Measurements from ENCODE around the gene MPEG1.

The MPEG1 gene

GRCh38 chr11:59191095-59191494 is 21.6 kb downstream of the MPEG1 start:
- no peak overlapping the region for H3K27ac ChIP-seq
- TF ChIP-seq CTCF (IDR thresholded peaks at IDR 0.05) = no peak
- no peak overlapping the region for H3K4me3 ChIP-seq
- DNase-seq (ENCODE audit: low spot score) = no peak

DNA sequence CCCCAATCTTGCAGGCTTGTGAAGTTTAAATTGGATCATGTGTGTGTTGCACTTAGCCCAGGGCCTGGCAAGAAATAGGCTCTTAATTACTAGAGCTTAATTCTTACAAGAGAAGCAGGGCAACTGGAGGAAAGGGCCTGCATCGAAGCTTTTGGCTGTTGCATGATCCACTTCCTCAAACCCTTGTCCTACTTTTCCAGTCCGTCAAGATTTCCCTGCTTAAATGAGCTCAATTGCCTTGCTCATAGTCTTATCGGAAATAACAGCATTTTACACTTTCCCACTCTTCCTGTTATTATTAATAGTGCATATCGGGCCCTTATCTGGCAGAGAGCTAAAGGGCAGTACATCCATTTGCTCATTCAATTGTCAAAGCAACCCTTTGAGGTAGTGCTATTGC is 22.7 kb downstream of the MPEG1 start:
- no peak for TF ChIP-seq CTCF (IDR thresholded peaks at IDR 0.05)
- peak overlapping the region in 1 of 2 donors; percentile 34 for H3K27ac ChIP-seq
- no peak for DNase-seq (ENCODE audit: low spot score)
- H3K4me3 ChIP-seq = no peak overlapping the region

DNA sequence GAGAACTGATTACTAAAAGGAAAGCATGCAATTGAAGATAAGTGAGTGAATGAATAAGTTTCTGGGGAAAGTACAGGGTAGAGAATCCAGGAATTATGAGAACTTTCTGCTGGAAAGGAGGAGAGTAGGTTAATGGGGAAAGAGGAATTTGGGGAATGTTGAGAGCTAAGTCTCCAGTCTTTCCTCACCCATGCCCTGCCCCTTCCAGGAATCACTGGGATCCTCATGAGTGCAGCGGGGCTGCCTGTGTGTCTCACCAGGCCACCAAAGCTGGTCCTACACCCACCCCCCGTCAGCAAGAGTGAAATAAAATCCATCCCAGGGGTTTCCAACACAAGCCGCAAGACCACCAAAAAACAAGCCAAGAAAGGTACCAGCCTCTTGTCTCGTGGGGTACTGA is 23.8 kb downstream of the MPEG1 start:
- no peak for DNase-seq (ENCODE audit: low spot score)
- H3K27ac ChIP-seq = no peak overlapping the region
- H3K4me3 ChIP-seq = no peak overlapping the region
- TF ChIP-seq CTCF (IDR thresholded peaks at IDR 0.05) = no peak

DNA sequence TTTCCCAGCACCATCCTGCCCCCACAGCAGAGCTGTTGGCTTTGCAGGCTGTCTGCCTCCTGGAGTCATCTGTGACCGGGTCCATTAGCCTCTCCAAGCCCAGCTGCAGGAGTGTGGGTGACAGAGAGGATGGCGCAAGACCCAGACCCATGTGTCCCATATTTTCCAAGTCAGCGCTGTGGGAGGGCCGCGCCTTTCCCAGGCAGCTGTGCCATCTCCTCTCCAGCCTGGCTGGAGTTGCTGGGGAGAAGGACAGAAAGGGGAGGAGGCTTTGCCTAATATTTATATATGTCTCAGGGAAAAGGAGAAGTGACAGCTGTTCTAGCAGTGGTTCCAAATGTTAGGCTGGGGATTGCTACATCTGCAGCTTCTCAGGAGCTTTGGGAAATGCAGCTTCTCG is 25.1 kb downstream of the MPEG1 start:
- H3K27ac ChIP-seq = peak overlapping the region in 1 of 2 donors; percentile 27
- no peak overlapping the region for H3K4me3 ChIP-seq
- no peak for DNase-seq (ENCODE audit: low spot score)
- TF ChIP-seq CTCF (IDR thresholded peaks at IDR 0.05) = no peak

GRCh38 chr11:59187035-59187434 is 25.7 kb downstream of the MPEG1 start:
- TF ChIP-seq CTCF (IDR thresholded peaks at IDR 0.05) = no peak
- Histone ChIP-seq H3K4me3 (no peak overlapping the region), H3K27ac (peak overlapping the region in 1 of 2 donors; percentile 41)
- no peak for DNase-seq (ENCODE audit: low spot score)

DNA sequence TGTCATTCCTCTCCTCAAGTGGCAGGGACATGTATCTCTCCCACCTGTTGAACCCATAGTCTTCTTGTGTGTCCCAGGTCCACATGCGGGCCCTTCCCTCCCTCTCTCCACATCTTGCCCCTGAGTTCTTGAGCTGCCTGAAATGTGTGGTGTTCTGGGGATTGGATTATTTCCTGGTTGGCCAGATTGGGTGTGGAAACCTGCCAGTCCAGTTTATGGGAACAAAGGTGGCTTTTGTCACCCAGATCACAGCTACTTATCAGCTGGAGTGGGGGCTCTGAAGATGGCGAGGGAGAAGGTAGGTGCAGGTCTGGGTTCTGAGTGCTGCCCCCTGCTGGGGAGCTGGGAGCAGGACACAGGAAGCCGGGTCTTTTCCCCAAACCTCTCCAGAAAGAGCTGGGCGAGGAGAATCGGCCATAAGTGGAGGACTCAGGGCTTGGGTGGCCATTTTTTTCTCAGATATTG is 26.6 kb downstream of the MPEG1 start:
- Histone ChIP-seq H3K4me3 (no peak overlapping the region), H3K27ac (peak overlapping the region in 1 of 2 donors; percentile 41)
- no peak for TF ChIP-seq CTCF (IDR thresholded peaks at IDR 0.05)
- no peak for DNase-seq (ENCODE audit: low spot score)

DNA sequence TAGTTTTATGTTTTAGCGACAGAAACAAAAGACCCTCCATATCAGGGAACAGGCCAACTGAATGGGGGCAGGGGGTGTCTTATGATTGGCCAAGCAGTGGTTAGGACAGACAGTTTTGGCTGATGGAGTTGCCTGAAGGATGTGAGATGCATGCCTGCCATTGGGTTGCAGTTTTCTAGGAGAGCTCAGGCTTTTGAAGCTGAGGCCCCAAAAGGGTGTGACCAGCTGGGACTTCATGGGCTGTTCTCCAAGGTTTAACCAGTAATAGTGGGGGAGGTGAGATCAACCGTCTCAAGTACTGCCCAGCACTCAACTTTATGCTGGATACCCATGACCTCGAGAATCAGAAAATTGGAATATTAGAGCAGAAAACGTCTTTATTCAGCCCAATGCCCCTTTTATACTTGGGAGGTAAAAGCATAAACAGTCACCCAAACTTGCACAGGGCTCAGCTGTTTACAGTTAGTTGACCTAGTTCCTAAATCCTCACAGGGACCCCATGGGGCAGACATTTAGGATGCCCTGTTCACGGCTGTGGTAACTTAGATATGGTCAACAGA is 27.3 kb downstream of the MPEG1 start:
- TF ChIP-seq CTCF (IDR thresholded peaks at IDR 0.05) = no peak
- no peak for DNase-seq (ENCODE audit: low spot score)
- Histone ChIP-seq H3K4me3 (no peak overlapping the region), H3K27ac (peak overlapping the region in 1 of 2 donors; percentile 41)

Data from coronary artery (tissue), 2 donors.